ENCODE measurements around the gene TBC1D30. TPM values are rescaled to one million over a fixed set of nuclear protein-coding genes. Genes with fewer than 3 reads are reported as not detected.

TBC1D30 gene
- total and polyA plus RNA-seq, 9 donors = 0.98 to 2.5 (median 1.4) TPM

- Histone ChIP-seq H3K9me3 (replicated peaks; ENCODE audit: control insufficient read depth, low read depth, low read length) (no peaks in the 10 kb centered on the region), H3K4me3 (ENCODE audit: low read length) (no peak overlapping the region), H3K4me1 (ENCODE audit: control insufficient read depth, insufficient read depth, low read length) (peaks cover 4% of the 10 kb centered on the region), H3K27ac (ENCODE audit: low read length) (no peak overlapping the region), H3K36me3 (ENCODE audit: control insufficient read depth, insufficient read depth, low read length) (no peaks in the 10 kb centered on the region), H3K27me3 (ENCODE audit: control insufficient read depth, insufficient read depth, low read length) (peaks cover 4% of the 10 kb centered on the region)
- DNase-seq = no peak
- 65% methylated on average over 2 of the region's 6 CpGs for whole genome bisulfite sequencing (ENCODE audit: insufficient coverage)
Measured at GRCh38 chr12:64909124-64909523, 84.7 kb downstream of the TBC1D30 start.

- Histone ChIP-seq H3K36me3 (ENCODE audit: control insufficient read depth, insufficient read depth, low read length) (no peaks in the 10 kb centered on the region), H3K27ac (ENCODE audit: low read length) (no peak overlapping the region), H3K4me1 (ENCODE audit: control insufficient read depth, insufficient read depth, low read length) (peaks cover 4% of the 10 kb centered on the region), H3K9me3 (replicated peaks; ENCODE audit: control insufficient read depth, low read depth, low read length) (no peaks in the 10 kb centered on the region), H3K27me3 (ENCODE audit: control insufficient read depth, insufficient read depth, low read length) (peaks cover 4% of the 10 kb centered on the region), H3K4me3 (ENCODE audit: low read length) (no peak overlapping the region)
- peak; percentile 84 for DNase-seq
- WGBS (ENCODE audit: insufficient coverage) = no CpG with 5 or more reads among the region's 3 CpGs
Measured at GRCh38 chr12:64911081-64911480, 86.6 kb downstream of the TBC1D30 start.

GRCh38 chr12:64911912-64912311 is 87.5 kb downstream of the TBC1D30 start:
- H3K27me3 ChIP-seq (ENCODE audit: control insufficient read depth, insufficient read depth, low read length) = peaks cover 4% of the 10 kb centered on the region
- H3K9me3 ChIP-seq (replicated peaks; ENCODE audit: control insufficient read depth, low read depth, low read length) = no peaks in the 10 kb centered on the region
- H3K4me1 ChIP-seq (ENCODE audit: control insufficient read depth, insufficient read depth, low read length) = peaks cover 4% of the 10 kb centered on the region
- no peak for DNase-seq
- no peaks in the 10 kb centered on the region for H3K36me3 ChIP-seq (ENCODE audit: control insufficient read depth, insufficient read depth, low read length)
- WGBS (ENCODE audit: insufficient coverage) = 56% methylated on average over 1 of the region's 4 CpGs
- no peak overlapping the region for H3K4me3 ChIP-seq (ENCODE audit: low read length)
- no peak overlapping the region for H3K27ac ChIP-seq (ENCODE audit: low read length)

GRCh38 chr12:64912516-64913255 is 88.2 kb downstream of the TBC1D30 start:
- Histone ChIP-seq H3K4me3 (ENCODE audit: low read length) (no peak overlapping the region), H3K27ac (ENCODE audit: low read length) (no peak overlapping the region), H3K9me3 (replicated peaks; ENCODE audit: control insufficient read depth, low read depth, low read length) (no peaks in the 10 kb centered on the region), H3K27me3 (ENCODE audit: control insufficient read depth, insufficient read depth, low read length) (peaks cover 4% of the 10 kb centered on the region), H3K4me1 (ENCODE audit: control insufficient read depth, insufficient read depth, low read length) (peaks cover 4% of the 10 kb centered on the region), H3K36me3 (ENCODE audit: control insufficient read depth, insufficient read depth, low read length) (no peaks in the 10 kb centered on the region)
- peak; percentile 81 for DNase-seq
- WGBS (ENCODE audit: insufficient coverage) = 33% methylated on average over 1 of the region's 3 CpGs

- Histone ChIP-seq H3K36me3 (ENCODE audit: control insufficient read depth, insufficient read depth, low read length) (no peaks in the 10 kb centered on the region), H3K4me1 (ENCODE audit: control insufficient read depth, insufficient read depth, low read length) (peaks cover 4% of the 10 kb centered on the region), H3K4me3 (ENCODE audit: low read length) (no peak overlapping the region), H3K9me3 (replicated peaks; ENCODE audit: control insufficient read depth, low read depth, low read length) (no peaks in the 10 kb centered on the region), H3K27me3 (ENCODE audit: control insufficient read depth, insufficient read depth, low read length) (peaks cover 4% of the 10 kb centered on the region), H3K27ac (ENCODE audit: low read length) (no peak overlapping the region)
- 87% methylated on average over 3 of the region's 3 CpGs for WGBS (ENCODE audit: insufficient coverage)
- no peak for DNase-seq
Measured at GRCh38 chr12:64915242-64915641, 90.8 kb downstream of the TBC1D30 start.

GRCh38 chr12:64916411-64917261 is 92.2 kb downstream of the TBC1D30 start:
- Histone ChIP-seq H3K4me3 (ENCODE audit: low read length) (no peak overlapping the region), H3K4me1 (ENCODE audit: control insufficient read depth, insufficient read depth, low read length) (peaks cover 4% of the 10 kb centered on the region), H3K36me3 (ENCODE audit: control insufficient read depth, insufficient read depth, low read length) (no peaks in the 10 kb centered on the region), H3K27me3 (ENCODE audit: control insufficient read depth, insufficient read depth, low read length) (peaks cover 4% of the 10 kb centered on the region), H3K9me3 (replicated peaks; ENCODE audit: control insufficient read depth, low read depth, low read length) (no peaks in the 10 kb centered on the region), H3K27ac (ENCODE audit: low read length) (no peak overlapping the region)
- no CpG with 5 or more reads among the region's 1 CpG for WGBS (ENCODE audit: insufficient coverage)
- peak; percentile 24 for DNase-seq

- Histone ChIP-seq H3K4me1 (ENCODE audit: control insufficient read depth, insufficient read depth, low read length) (no peaks in the 10 kb centered on the region), H3K27ac (ENCODE audit: low read length) (peak overlapping the region; percentile 30), H3K27me3 (ENCODE audit: control insufficient read depth, insufficient read depth, low read length) (peaks cover 4% of the 10 kb centered on the region), H3K4me3 (ENCODE audit: low read length) (no peak overlapping the region), H3K9me3 (replicated peaks; ENCODE audit: control insufficient read depth, low read depth, low read length) (no peaks in the 10 kb centered on the region), H3K36me3 (ENCODE audit: control insufficient read depth, insufficient read depth, low read length) (no peaks in the 10 kb centered on the region)
- peak; percentile 83 for DNase-seq
- no CpG with 5 or more reads among the region's 2 CpGs for WGBS (ENCODE audit: insufficient coverage)
Measured at GRCh38 chr12:64918344-64918743, 93.9 kb downstream of the TBC1D30 start.

- H3K36me3 ChIP-seq (ENCODE audit: control insufficient read depth, insufficient read depth, low read length) = no peaks in the 10 kb centered on the region
- WGBS (ENCODE audit: insufficient coverage) = no CpG with 5 or more reads among the region's 2 CpGs
- H3K27ac ChIP-seq (ENCODE audit: low read length) = peak overlapping the region; percentile 30
- H3K27me3 ChIP-seq (ENCODE audit: control insufficient read depth, insufficient read depth, low read length) = peaks cover under 1% of the 10 kb centered on the region
- DNase-seq = peak; percentile 80
- H3K4me3 ChIP-seq (ENCODE audit: low read length) = no peak overlapping the region
- H3K9me3 ChIP-seq (replicated peaks; ENCODE audit: control insufficient read depth, low read depth, low read length) = no peaks in the 10 kb centered on the region
- no peaks in the 10 kb centered on the region for H3K4me1 ChIP-seq (ENCODE audit: control insufficient read depth, insufficient read depth, low read length)
Measured at GRCh38 chr12:64918801-64919200, 94.4 kb downstream of the TBC1D30 start.

- Histone ChIP-seq H3K4me3 (ENCODE audit: low read length) (no peak overlapping the region), H3K36me3 (ENCODE audit: control insufficient read depth, insufficient read depth, low read length) (no peaks in the 10 kb centered on the region), H3K9me3 (replicated peaks; ENCODE audit: control insufficient read depth, low read depth, low read length) (no peaks in the 10 kb centered on the region), H3K4me1 (ENCODE audit: control insufficient read depth, insufficient read depth, low read length) (no peaks in the 10 kb centered on the region), H3K27me3 (ENCODE audit: control insufficient read depth, insufficient read depth, low read length) (no peaks in the 10 kb centered on the region), H3K27ac (ENCODE audit: low read length) (no peak overlapping the region)
- DNase-seq = no peak
Measured at GRCh38 chr12:64922853-64923252, 98.4 kb downstream of the TBC1D30 start.

- Histone ChIP-seq H3K27ac (ENCODE audit: low read length) (no peak overlapping the region), H3K4me1 (ENCODE audit: control insufficient read depth, insufficient read depth, low read length) (no peaks in the 10 kb centered on the region), H3K36me3 (ENCODE audit: control insufficient read depth, insufficient read depth, low read length) (no peaks in the 10 kb centered on the region), H3K4me3 (ENCODE audit: low read length) (no peak overlapping the region), H3K9me3 (replicated peaks; ENCODE audit: control insufficient read depth, low read depth, low read length) (no peaks in the 10 kb centered on the region), H3K27me3 (ENCODE audit: control insufficient read depth, insufficient read depth, low read length) (no peaks in the 10 kb centered on the region)
- DNase-seq = no peak
Measured at GRCh38 chr12:64923536-64923935, 99.1 kb downstream of the TBC1D30 start.

Data from muscle of leg (tissue), 11 donors.